Left kidney (tissue), 2 donors: ENCODE results near the gene UBQLN1. TPM values are rescaled to one million over a fixed set of nuclear protein-coding genes. Genes with fewer than 3 reads are reported as not detected.
"Not testable (repeated sequence)": the region's sequence is repeated elsewhere in the genome, so short reads cannot be mapped to it uniquely, and the experiment has no call there.

Source experiments
- DNase-seq: peaks from one replicate; pipeline ENCODE4 v3.0.0-alpha.2; 2013
- polyA plus RNA-seq: library from polyadenylated mRNA; unstranded; fragments of 120-200 nt; gene quantifications from one replicate; pipeline ENCODE4 v1.2.1, GENCODE V29; 2013; ENCODE audit not compliant: insufficient read length

The UBQLN1 gene
- polyA plus RNA-seq, 1 donor = 117 TPM

DNA sequence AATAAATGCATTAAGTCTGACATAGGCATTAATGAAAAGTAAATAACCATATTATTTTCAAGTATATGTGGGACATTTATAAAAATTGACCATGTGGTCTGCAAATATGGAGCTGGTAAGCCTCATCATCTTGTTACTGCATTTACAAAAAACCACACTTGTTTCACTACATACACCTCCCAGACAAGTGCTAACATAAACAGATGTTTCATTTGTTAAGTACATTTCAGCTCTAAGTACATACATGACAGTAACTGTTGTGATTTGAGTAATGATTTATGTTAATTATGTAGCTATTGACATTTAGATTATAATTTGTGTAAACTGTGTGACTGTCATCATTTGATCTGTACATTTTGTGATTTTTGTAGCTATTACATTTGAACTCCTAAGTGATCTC lies 70.9 kb downstream of the UBQLN1 start:
- no peak for DNase-seq

GRCh38 chr9:83633676-83634075 lies 74.1 kb downstream of the UBQLN1 start:
- DNase-seq = no peak

- no peak for DNase-seq
Measured at GRCh38 chr9:83633255-83633654, 74.5 kb downstream of the UBQLN1 start.

DNA sequence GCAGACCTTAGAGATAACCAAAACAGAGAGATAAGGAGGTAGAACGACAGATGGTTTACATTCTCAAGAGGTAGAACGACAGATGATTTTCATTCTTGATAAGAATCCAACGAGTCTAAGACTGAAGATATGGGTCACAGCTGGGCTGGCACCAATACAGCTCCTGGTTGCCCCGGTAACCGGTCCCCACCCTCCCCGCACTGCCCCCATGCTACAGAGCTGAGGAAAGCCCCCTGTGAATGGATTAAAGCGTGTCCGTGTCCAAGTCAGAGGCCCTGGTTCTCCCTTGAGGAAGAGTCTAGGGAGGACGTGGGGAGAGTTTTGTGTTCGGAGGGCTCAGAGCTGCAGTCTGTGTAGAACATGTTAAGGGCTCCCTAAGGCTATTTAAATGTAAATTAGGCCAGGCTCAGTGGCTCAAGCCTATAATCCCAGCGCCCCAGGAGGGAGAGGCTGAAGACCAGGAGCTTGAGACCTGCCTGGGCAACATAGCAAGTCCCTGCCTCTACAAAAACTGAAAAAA lies 76.8 kb downstream of the UBQLN1 start:
- no peak for DNase-seq

DNA sequence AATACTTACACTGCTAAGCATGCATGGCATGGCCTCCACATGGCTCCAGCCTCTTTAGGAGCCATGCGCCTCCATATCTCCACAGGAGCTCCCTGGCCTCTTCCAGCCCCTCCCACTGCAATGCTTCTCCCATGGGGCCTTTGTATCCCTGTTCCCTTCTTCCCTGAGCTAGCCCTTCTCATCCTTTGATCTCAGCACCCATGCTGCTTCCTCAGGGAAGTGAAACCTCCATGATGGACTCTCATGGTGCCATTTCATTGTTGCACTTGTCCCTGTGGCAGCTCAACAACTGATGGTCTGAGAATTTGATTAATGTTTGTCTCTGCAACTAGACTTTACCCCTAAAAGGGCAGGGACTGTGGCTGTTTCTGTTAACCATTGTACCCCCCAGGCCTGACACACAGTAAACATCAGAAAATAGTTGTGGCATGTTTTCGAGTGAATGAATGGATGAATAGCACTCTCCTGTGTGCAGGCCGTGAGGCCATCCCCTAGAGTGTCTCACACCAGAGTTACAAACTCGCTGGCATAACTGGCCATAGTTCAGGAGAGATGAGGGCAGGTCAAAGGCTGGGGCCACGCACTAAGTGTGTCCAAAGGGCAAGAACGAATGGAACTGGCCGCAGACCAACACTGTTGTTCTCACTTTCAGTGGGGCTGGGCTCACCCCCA lies 78.2 kb downstream of the UBQLN1 start:
- no peak for DNase-seq

DNA sequence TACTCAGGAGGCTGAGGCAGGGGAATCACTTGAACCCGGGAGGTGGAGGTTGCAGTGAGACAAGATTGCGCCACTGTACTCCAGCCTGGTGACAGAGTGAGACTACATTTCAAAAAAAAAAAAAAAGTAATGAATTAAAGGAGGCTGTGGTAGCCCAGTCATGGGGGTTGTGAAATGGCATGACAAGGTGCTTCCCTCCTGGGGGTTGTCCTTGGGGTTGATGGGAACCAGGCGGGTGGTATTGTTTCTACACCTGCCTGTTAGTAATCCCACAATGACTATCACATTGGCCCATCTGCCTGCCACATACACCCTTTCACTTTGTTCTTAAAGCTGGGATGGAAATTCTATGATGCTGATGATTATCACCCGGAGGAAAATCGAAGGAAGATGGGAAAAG lies 79.2 kb downstream of the UBQLN1 start:
- no peak for DNase-seq

DNA sequence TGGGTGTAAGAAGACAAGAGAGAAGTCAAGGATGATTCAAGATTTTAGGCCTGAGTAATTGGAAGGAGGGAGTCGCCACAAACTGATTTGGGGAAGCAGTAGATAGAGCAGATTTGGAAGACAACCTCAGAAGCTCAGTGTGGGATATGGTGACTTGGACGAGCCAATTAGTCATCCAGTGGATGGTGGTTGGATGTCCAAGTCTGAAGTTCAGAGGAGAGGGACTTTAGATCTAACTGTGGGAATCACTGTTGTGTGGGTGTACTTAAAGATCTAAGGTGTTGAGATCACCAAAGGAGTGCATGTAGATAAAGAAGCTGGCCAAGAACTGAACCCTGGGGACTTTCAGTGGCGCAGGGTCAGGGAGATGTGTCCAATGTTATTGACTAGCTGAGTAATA lies 82.6 kb downstream of the UBQLN1 start:
- no peak for DNase-seq

DNA sequence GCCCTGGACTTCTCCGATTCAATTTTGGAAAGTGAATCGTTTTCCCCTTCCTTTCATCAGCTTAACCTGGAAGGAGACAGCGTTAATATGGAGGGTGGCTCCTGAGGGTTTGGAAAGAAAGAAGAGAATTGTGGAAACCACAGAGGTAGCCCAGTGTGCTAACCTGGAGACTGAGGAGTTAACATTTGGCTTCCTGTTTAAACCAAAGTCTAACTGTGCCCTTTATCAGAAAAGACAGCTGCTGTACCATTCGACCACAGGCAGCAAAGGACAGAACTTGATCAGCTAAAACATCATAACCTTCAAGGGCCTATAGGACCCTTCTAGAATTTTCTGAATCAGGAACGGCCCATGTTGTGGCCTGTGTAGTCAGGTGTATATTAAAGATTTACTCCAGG lies 84.1 kb downstream of the UBQLN1 start:
- no peak for DNase-seq

DNA sequence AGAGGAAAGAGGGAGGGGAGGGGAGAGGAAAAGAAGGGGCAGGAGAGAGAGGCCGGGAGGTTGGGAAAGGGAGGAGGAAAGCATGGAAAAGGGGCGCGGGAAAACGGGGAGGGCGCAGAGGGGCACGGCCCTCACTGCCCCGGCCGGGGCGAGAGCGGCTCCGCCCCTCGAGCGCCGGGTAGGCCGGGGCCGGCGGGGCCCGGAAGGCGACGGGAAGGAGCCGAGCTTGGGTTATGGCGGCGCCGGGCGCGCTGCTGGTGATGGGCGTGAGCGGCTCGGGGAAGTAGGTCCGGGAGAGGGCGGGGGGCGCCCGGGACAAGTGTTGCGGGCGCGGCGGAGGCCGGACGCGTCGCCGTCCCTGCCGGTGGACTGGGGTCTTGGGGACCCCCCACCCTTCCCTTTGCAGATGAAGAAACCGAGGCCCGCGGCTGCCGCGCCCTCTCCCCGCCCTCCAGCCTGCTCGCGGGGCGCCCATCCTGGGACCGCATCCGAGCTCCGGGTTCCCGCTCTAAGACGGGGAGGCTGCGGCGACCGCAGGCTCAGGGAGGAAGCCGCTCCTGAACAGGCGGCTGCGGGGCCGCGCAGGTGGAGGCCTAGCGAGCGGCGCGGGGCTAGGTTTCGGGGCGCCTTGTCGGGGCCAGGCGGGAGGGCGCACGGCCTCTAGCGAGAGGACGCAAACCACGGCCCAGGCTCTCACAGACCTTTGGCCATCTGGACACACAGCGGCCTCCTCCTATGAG lies 84.6 kb downstream of the UBQLN1 start, which contains the start of gene IDNK:
Gene IDNK (plus strand): TSS at position 205 of the 740 bp plus-strand sequence. CDS start 29 bp downstream, at position 234.
- peak; percentile 51 for DNase-seq

- peak; percentile 54 for DNase-seq
Measured at GRCh38 chr9:83622433-83622938, 85.3 kb downstream of the UBQLN1 start.

DNA sequence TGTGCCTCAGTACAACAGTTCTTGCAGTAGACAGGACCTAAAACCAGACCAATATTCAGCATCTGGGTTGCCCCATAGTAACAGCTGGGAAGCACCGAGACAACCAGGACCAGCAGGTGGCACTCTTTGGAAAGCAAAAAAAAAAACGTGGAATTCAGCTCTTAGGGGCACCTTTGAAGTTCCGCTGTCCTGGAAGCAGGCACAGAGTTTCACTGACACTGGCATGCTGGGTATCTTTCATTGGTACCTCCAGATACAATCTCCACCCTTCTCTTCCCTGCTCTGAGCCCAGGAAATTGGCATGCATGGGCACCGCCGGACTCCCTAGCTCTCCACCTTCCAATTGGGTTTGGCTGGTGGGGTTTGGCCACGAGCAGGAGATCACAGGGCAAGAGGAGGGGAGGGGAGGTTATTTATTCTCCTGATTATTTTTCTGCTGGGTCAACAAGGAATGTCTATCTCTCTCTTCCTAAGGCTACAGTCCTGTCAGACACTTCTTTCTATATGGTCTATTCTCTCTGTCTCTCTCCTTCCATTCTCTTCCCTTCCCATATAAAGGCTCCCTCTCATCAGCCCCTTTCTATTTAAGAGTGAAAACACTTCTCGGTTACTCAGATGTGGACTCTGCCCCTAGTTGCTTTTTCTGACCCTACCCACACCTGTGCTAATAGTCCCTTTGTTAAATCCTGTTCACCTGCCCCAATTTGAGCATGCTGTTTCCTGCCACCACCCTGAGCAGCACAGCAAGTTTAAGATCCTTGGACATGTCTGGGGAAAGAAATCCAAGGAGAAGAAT lies 86.7 kb downstream of the UBQLN1 start:
- peak; percentile 67 for DNase-seq

DNA sequence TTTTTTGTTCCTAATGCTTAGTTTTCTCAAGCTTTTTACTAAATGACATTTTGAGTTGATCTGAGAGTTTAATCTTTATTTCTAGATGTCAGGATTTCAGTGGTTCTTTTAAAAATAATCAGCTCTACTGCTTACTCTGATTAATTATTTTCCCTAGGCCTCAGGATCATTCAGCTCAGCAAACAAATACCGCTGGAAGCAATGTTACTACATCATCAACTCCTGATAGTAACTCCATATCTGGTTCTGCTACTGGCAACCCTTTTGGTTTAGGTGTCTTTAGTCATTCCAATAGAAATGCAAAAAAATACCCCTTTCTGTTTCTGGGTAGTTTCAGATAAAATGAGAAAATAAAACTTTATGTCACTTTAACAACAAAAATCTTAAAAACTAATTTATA lies 90.5 kb downstream of the UBQLN1 start:
- no peak for DNase-seq

- DNase-seq = not testable (repeated sequence)
Measured at GRCh38 chr9:83613298-83613697, 94.5 kb downstream of the UBQLN1 start.

Other genes starting within 250 kb of the UBQLN1 start
- 20.9 TPM for gene FRMD3, start 169.6 kb downstream of the UBQLN1 start, polyA plus RNA-seq
- gene IDNK, start 84.8 kb downstream of the UBQLN1 start, polyA plus RNA-seq = 11.5 TPM
- 24.7 TPM for gene GKAP1, start 109.8 kb upstream of the UBQLN1 start, polyA plus RNA-seq
- gene KIF27, start 213.5 kb upstream of the UBQLN1 start, polyA plus RNA-seq = 27.4 TPM